Psoas muscle (tissue), 8 donors: Measurements from ENCODE around the gene DCUN1D4. TPM values are rescaled to one million over a fixed set of nuclear protein-coding genes. Genes with fewer than 3 reads are reported as not detected.
A peak's percentile ranks its signal among the peaks of the same experiment; 100 is the strongest.
"Not testable (repeated sequence)": the region's sequence is repeated elsewhere in the genome, so short reads cannot be mapped to it uniquely, and the experiment has no call there.

Experiments used
- ATAC-seq, 4 donors: fragments of 200-7000 bp; cut with Tn5 transposase; one replicate each; pipeline ENCODE4 v1.9.1; 2020; ENCODE audit warnings: moderate library complexity in 3 of 4, mild to moderate bottlenecking in 2 of 4
- DNase-seq, 2 donors: peaks; one replicate each; pipeline ENCODE4 v3.0.0-alpha.2; 2020
- H3K27ac ChIP-seq: fragments of 200-600 bp; one replicate; pipeline ENCODE4 v1.8.0; 2022
- H3K27me3 ChIP-seq, 3 donors: fragments of 200-600 bp in 1 of 3; one replicate each; pipeline versions ENCODE4 v1.6.1 to v1.8.0; 2013 to 2022; ENCODE audit warnings: low read length in 2 of 3, mild to moderate bottlenecking in 2 of 3, moderate library complexity in 1 of 3; ENCODE audit not compliant: insufficient read depth in 3 of 3
- H3K36me3 ChIP-seq, 2 donors: fragments of 200-600 bp in 1 of 2; one replicate each; pipeline versions ENCODE4 v1.6.1 to v1.8.0; 2013 to 2022; ENCODE audit warnings: low read depth in 1 of 2, mild to moderate bottlenecking in 1 of 2, moderate library complexity in 1 of 2; ENCODE audit not compliant: insufficient read depth in 1 of 2
- H3K4me1 ChIP-seq: fragments of 200-600 bp; one replicate; pipeline ENCODE4 v1.8.0; 2022
- H3K4me3 ChIP-seq: fragments of 200-600 bp; one replicate; pipeline ENCODE4 v1.8.0; 2022; ENCODE audit warnings: mild to moderate bottlenecking
- H3K9me3 ChIP-seq: fragments of 200-600 bp; one replicate; pipeline ENCODE4 v1.8.0; 2022
- CTCF ChIP-seq: fragments of 200-600 bp; IDR thresholded peaks from one replicate; pipeline ENCODE4 v1.8.0; 2022; ENCODE audit warnings: antibody characterized with exemption
- WGBS, 3 donors: extraction: QIAGEN DNeasy Blood & Tissue Kit; methylation state at CpG; one replicate each; pipeline versions ENCODE4 v1.1.6 to v1.1.7; 2013; 5-methylcytosine and 5-hydroxymethylcytosine counted together
- intact Hi-C, 2 donors: fragments of 100-400 bp; cut with DNase I; formaldehyde crosslinking; loops; one replicate each; pipeline versions ENCODE4 v1.11.0 to v1.14.2; 2022
- polyA plus RNA-seq, 3 donors: library from polyadenylated mRNA; stranded (reverse); fragments of 200-250 nt; gene quantifications; one replicate each; pipeline ENCODE4 v1.2.3, GENCODE V29; 2013
- total RNA-seq, 4 donors: library from RNA; stranded (reverse); fragmentation: NEBNext Ultra II Directional in 2 of 4; extraction: Animal tissue kit (Norgen Biotek cat#: 25700) in 2 of 4; gene quantifications; one replicate each; pipeline versions ENCODE4 v1.2.1 to v1.2.4, GENCODE V29; 2021 to 2023
- donor health status: healthy with polysubstance abuse.
- donor health status: DM: no; HTN: no; CAD: no; lungs with moderate emphysema.
- donor health status: Bipolar disorder and iron deficiency.
- donor health status: healthy.
- donor health status: DM: yes; HTN: yes; CAD: no.
- donor health status: DM: no; HTN: no; CAD: no.
- donor health status: DM: no; HTN: no; CAD: no.
- donor health status: DM: yes; HTN: yes; CAD: no.

DCUN1D4 gene
- total and polyA plus RNA-seq, 7 donors, result 13.5 to 43.1 (median 26.0) TPM

- no peak overlapping the region for H3K27ac ChIP-seq
- no peak overlapping the region for H3K4me3 ChIP-seq
- TF ChIP-seq CTCF, result peak; percentile 17
- WGBS, 3 donors, result 82 to 92% (median 87%) methylated on average over 5 of the region's 5 CpGs
- intact Hi-C loops, result no loop called here
- DNase-seq (no peak), ATAC-seq (no peak)
- H3K4me1 ChIP-seq, result no peaks in the 10 kb centered on the region
- H3K36me3 ChIP-seq, result peaks cover 2 to 74% of the 10 kb centered on the region in 2 donors
- no peaks in the 10 kb centered on the region for H3K27me3 ChIP-seq
- no peaks in the 10 kb centered on the region for H3K9me3 ChIP-seq
Observed at GRCh38 chr4:51885363-51885762, 42.4 kb downstream of the DCUN1D4 start.

DNA sequence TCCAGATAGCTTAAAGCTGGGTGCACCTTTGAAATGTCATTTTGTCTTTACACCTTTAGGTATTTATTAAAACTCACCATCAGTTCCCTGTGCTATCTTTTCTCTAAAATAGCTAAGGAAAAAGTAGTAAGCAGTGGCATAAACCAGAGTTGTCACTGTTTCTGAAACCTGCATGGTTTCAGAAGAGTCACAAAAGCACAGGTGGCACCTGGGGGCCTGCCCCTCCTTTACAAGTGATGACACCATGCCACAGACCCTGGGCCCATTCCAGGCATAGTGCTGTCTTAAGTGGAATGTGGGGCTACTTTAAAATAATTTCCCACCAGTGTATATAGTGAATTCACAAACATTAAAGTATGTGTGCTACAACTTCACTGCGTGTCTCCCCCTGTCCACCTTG, 47.8 kb downstream of the DCUN1D4 start:
- no peak for ATAC-seq
- peaks cover 0 to 66% of the 10 kb centered on the region in 2 donors for H3K36me3 ChIP-seq
- intact Hi-C loops, result loop anchor here in 1 of 2 donors (10.0 kb wide), 2 partner anchors 46 to 124 kb away; partner anchors contain the start of gene DCUN1D4

DNA sequence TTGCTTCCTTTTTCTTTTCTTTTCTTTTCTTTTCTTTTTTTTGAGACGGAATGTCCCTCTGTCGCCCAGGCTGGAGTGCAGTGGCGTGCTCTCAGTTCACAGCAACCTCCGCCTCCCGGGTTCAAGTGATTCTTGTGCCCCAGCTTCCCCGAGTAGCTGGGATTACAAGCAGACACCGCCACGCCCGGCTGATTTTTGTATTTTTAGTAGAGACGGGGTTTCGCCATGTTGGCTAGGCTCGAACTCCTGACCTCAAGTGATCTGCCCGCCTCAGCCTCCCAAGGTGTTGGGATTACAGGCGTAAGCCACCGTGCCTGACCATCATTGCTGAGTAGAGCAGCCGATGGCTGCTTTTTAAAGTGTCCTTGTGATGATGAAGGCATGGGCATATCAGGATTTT, 50.4 kb downstream of the DCUN1D4 start:
- not testable (repeated sequence) for H3K27ac ChIP-seq, DNase-seq, H3K9me3 ChIP-seq, ATAC-seq, H3K27me3 ChIP-seq, H3K4me3 ChIP-seq
- peaks cover 0 to 52% of the 10 kb centered on the region in 2 donors for H3K36me3 ChIP-seq
- intact Hi-C loops, result loop anchor here in 1 of 2 donors (10.0 kb wide), 2 partner anchors 49 to 121 kb away; partner anchors contain the start of gene DCUN1D4
- WGBS, 3 donors, result 94 to 95% (median 95%) methylated on average over 16 of the region's 16 CpGs
- peaks cover 12% of the 10 kb centered on the region for H3K4me1 ChIP-seq

More for the DNA sequence above, 47.8 kb downstream of the DCUN1D4 start:
- Histone ChIP-seq H3K4me3 (no peak overlapping the region), H3K4me1 (peaks cover 12% of the 10 kb centered on the region), H3K27ac (no peak overlapping the region), H3K9me3 (no peaks in the 10 kb centered on the region), H3K27me3 (no peaks in the 10 kb centered on the region)
- WGBS, 3 donors, result 92 to 100% (median 99%) methylated on average over 1 of the region's 1 CpG
- no peak for DNase-seq
- TF ChIP-seq CTCF, result no peak

GRCh38 chr4:51894059-51894645, 51.2 kb downstream of the DCUN1D4 start:
- no peaks in the 10 kb centered on the region for H3K27me3 ChIP-seq
- no peak overlapping the region for H3K4me3 ChIP-seq
- TF ChIP-seq CTCF, result no peak
- DNase-seq, result no peak
- H3K4me1 ChIP-seq, result peaks cover 12% of the 10 kb centered on the region
- H3K27ac ChIP-seq, result no peak overlapping the region
- intact Hi-C loops, result loop anchor here in 1 of 2 donors (10.0 kb wide), 2 partner anchors 49 to 121 kb away; partner anchors contain the start of gene DCUN1D4
- ATAC-seq, result peak in 3 of 4 donors; percentile 47 to 76 (median 56)
- peaks cover 0 to 45% of the 10 kb centered on the region in 2 donors for H3K36me3 ChIP-seq
- H3K9me3 ChIP-seq, result no peaks in the 10 kb centered on the region
- WGBS, 3 donors, result 93 to 100% (median 100%) methylated on average over 1 of the region's 1 CpG

DNA sequence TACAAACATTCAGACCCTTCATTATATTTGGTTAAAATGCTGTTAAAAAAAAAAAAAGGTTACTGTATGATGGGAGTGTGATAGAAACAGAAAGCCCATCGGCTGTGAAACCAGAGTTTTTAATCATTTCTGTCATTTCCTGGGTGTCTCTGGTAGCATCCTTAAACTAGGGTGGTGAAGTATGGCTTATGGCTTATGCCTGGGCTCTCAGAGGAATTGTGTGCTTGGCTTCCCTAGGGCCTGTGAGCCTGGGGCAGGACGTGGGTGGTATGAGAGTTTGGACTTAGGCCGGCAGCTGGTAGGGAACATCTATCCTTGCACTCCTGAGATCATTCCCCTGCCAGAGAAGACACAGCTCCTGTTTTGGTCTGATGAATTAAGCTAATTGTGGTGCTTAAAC, 52.2 kb downstream of the DCUN1D4 start:
- peak; percentile 35 to 57 (median 44) for ATAC-seq
- intact Hi-C loops, result loop anchor here (5.0 to 10.0 kb wide), 4 partner anchors 50 to 132 kb away; partner anchors contain the start of gene DCUN1D4 (in 2 of the 2)
- no peaks in the 10 kb centered on the region for H3K9me3 ChIP-seq
- no peak overlapping the region for H3K4me3 ChIP-seq
- DNase-seq, result no peak
- H3K36me3 ChIP-seq, result peaks cover 0 to 40% of the 10 kb centered on the region in 2 donors
- no peak for TF ChIP-seq CTCF
- H3K27me3 ChIP-seq, result no peaks in the 10 kb centered on the region
- peak overlapping the region; percentile 57 for H3K27ac ChIP-seq
- WGBS, 3 donors, result 49 to 76% (median 63%) methylated on average over 3 of the region's 3 CpGs
- peaks cover 12% of the 10 kb centered on the region for H3K4me1 ChIP-seq
